Epithelial cell of proximal tubule (primary cell): ENCODE data around the gene STK11IP. TPM values are rescaled to one million over a fixed set of nuclear protein-coding genes. Genes with fewer than 3 reads are reported as not detected.

Source experiments
- DNase-seq: peaks from one replicate; pipeline ENCODE4 v3.0.0-alpha.2; 2011; ENCODE audit warnings: low read depth
- H3K4me3 ChIP-seq: 2 replicates; pipeline ENCODE4 v1.5.1; 2011; ENCODE audit warnings: low read depth, mild to moderate bottlenecking, low read length
- total RNA-seq: library from RNA; depleted of rRNA; stranded (reverse); fragments of >200 nt; gene quantifications from 2 replicates; pipeline ENCODE4 v1.2.3, GENCODE V29; 2015
- TF ChIP-seq, protein P1 (sequence below): conservative IDR thresholded peaks from 2 replicates; pipeline ENCODE4 v1.5.1; 2012; ENCODE audit warnings: low read depth, mild to moderate bottlenecking, low read length

STK11IP gene
- total RNA-seq, 1 donor from 2014 or later = 35.7 TPM

- TF ChIP-seq, protein P1, sequence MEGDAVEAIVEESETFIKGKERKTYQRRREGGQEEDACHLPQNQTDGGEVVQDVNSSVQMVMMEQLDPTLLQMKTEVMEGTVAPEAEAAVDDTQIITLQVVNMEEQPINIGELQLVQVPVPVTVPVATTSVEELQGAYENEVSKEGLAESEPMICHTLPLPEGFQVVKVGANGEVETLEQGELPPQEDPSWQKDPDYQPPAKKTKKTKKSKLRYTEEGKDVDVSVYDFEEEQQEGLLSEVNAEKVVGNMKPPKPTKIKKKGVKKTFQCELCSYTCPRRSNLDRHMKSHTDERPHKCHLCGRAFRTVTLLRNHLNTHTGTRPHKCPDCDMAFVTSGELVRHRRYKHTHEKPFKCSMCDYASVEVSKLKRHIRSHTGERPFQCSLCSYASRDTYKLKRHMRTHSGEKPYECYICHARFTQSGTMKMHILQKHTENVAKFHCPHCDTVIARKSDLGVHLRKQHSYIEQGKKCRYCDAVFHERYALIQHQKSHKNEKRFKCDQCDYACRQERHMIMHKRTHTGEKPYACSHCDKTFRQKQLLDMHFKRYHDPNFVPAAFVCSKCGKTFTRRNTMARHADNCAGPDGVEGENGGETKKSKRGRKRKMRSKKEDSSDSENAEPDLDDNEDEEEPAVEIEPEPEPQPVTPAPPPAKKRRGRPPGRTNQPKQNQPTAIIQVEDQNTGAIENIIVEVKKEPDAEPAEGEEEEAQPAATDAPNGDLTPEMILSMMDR = no peak
- DNase-seq = no peak
- no peak overlapping the region for H3K4me3 ChIP-seq
Measured at GRCh38 chr2:219611866-219612576, 14.4 kb downstream of the STK11IP start.

GRCh38 chr2:219612577-219613286 lies 15.1 kb downstream of the STK11IP start:
- DNase-seq = no peak
- TF ChIP-seq, protein P1 = no peak
- no peak overlapping the region for H3K4me3 ChIP-seq

DNA sequence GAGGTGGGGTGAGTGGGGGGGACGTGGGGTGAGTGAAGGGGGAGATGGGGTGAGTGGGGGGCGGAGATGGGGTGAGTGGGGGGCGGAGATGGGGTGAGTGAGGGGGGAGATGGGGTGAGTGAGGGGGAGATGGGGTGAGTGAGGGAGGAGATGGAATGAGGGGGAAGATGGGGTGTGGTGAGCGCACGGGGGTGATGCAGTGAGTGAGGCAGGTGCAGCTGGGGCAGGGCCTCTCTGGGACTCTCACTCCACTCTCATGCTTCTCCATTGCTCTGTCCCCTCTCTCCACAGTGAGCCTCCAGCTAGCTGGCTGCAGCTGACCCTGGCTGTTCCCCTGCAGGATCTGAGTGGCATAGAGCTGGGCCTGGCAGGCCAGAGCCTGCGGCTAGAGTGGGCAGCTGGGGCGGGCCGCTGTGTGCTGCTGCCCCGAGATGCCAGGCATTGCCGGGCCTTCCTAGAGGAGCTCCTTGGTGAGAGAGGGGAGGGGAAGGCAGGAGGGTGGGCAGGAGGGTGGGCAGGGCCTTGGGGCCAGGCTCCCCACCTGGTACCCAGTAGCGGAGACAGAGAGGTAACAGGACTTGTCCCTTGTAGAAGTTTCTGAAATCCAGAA lies 15.9 kb downstream of the STK11IP start:
- H3K4me3 ChIP-seq = no peak overlapping the region
- TF ChIP-seq, protein P1 = no peak
- no peak for DNase-seq

DNA sequence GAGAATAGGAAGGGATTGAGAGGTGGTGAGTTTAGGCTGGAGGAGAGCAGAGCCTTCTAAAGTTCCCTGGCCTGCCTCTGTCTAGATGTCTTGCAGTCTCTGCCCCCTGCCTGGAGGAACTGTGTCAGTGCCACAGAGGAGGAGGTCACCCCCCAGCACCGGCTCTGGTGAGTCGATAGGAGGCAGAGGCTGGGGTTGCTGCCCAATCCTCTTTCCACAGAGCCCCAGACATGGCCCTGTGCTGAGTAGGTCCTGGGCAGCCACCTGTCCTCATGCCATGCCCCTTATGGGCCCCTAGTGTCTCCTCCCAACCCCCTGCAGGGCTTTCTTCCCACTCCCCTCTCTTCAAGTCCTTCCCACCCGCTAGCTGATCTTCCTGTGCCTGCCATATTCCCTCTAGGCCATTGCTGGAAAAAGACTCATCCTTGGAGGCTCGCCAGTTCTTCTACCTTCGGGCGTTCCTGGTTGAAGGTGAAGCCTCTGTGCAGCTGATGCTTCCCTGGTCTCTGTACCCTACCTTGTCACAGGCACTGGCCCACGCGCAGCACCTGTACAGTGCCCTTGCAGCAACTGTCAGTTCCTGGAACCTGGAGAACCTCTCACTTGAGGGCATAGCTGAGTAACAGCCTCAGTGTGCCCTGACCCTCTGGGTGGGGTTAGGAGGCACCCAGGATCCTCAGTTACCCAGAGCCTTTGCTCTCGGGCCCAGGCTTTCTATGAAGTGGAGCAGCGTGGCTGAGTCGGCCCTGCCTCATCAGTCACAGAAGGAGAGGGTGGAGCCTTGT lies 16.6 kb downstream of the STK11IP start:
- TF ChIP-seq, protein P1 = no peak
- no peak overlapping the region for H3K4me3 ChIP-seq
- no peak for DNase-seq

- TF ChIP-seq, protein P1 = no peak
- no peak overlapping the region for H3K4me3 ChIP-seq
- no peak for DNase-seq
Measured at GRCh38 chr2:219615036-219615435, 17.4 kb downstream of the STK11IP start.

DNA sequence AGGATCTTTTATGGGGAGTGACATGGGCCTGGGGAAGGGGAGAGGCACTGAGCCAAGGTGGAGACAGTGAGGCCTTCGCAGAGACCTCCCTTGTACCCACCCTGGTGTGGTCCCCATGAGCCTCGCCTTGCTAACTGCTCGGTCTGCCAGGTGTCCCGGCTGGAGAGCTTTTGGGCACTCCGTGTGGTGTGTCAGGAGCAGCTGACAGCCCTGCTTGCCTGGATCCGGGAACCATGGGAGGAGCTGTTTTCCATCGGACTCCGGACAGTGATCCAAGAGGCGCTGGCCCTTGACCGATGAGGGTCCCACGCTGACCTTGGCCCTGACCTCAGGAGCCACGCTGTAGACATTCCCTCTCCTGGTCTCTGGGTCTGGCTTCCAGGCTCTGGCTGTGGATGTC lies 18.2 kb downstream of the STK11IP start:
- no peak for DNase-seq
- TF ChIP-seq, protein P1 = no peak
- H3K4me3 ChIP-seq = no peak overlapping the region
